ENCODE results near the gene KRTAP10-8. TPM values are rescaled to one million over a fixed set of nuclear protein-coding genes. Genes with fewer than 3 reads are reported as not detected.
"Not testable (repeated sequence)": the region's sequence is repeated elsewhere in the genome, so short reads cannot be mapped to it uniquely, and the experiment has no call there.

The KRTAP10-8 gene
- total RNA-seq, 2 experiments from 2014 or later, result not detected

GRCh38 chr21:44582055-44582454 is 29.8 kb upstream of the KRTAP10-8 start:
- Mint-ChIP-seq H3K27me3 (peaks cover 11% of the 10 kb centered on the region), H3K9me3 (peaks cover 23% of the 10 kb centered on the region), H3K4me3 (no peak overlapping the region), H3K4me1 (ENCODE audit: low read depth) (peaks cover 15% of the 10 kb centered on the region), H3K36me3 (peaks cover 4% of the 10 kb centered on the region), H3K27ac (no peak overlapping the region)
- intact Hi-C loops (cut with micrococcal nuclease), result loop anchor here (10.0 kb wide), 1 partner anchor 73 kb away; the partner anchor contains the start of genes KRTAP12-3 and KRTAP12-4
- POLR2A ChIA-PET, result no interaction called here
- DNase-seq, result no peak
- CTCF ChIA-PET, result no interaction called here

- peaks cover 15% of the 10 kb centered on the region for H3K4me1 Mint-ChIP-seq (ENCODE audit: low read depth)
- intact Hi-C loops (cut with micrococcal nuclease), result loop anchor here (10.0 kb wide), 1 partner anchor 72 kb away; the partner anchor contains the start of genes KRTAP12-3 and KRTAP12-4
- peaks cover 2% of the 10 kb centered on the region for H3K36me3 Mint-ChIP-seq
- H3K27ac Mint-ChIP-seq, result no peak overlapping the region
- H3K27me3 Mint-ChIP-seq, result peaks cover 13% of the 10 kb centered on the region
- ChIA-PET POLR2A (no interaction called here), CTCF (interaction anchor here (0.6 kb wide), 1 partner anchor 80 kb away, joined by 5 read pairs; no protein-coding TSS in a partner anchor)
- H3K9me3 Mint-ChIP-seq, result peaks cover 14% of the 10 kb centered on the region
- H3K4me3 Mint-ChIP-seq, result no peak overlapping the region
- DNase-seq, result no peak
These were observed 28.6 kb upstream of the KRTAP10-8 start for GRCh38 chr21:44583089-44583799.

DNA sequence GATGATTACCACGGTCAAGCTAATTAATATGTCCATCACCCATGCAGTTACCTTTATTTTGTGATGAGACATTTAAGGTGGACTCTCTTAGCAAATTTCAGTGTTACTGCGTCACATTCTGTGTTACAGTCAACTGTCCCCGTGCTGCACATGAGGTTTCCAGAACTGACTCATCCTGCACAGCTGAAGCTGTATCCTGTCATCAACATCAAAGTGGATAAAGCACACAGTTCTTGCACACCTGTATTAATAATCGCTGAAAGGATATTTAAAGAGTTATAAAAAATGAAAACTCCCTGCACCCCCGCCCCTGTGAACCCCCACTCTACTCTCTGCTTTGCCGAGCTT is 28.1 kb upstream of the KRTAP10-8 start:
- CTCF ChIA-PET, result interaction anchor here (0.6 to 0.7 kb wide), 2 partner anchors 73 to 210 kb away, joined by 3 read pairs; no protein-coding TSS in a partner anchor
- no peak overlapping the region for H3K27ac Mint-ChIP-seq
- H3K36me3 Mint-ChIP-seq, result peaks cover 2% of the 10 kb centered on the region
- peak; percentile 71 for DNase-seq
- intact Hi-C loops (cut with micrococcal nuclease), result loop anchor here (10.0 kb wide), 1 partner anchor 71 kb away; the partner anchor contains the start of genes KRTAP12-3 and KRTAP12-4
- POLR2A ChIA-PET, result no interaction called here
- H3K9me3 Mint-ChIP-seq, result peaks cover 14% of the 10 kb centered on the region
- peaks cover 13% of the 10 kb centered on the region for H3K27me3 Mint-ChIP-seq
- H3K4me1 Mint-ChIP-seq (ENCODE audit: low read depth), result peaks cover 15% of the 10 kb centered on the region
- no peak overlapping the region for H3K4me3 Mint-ChIP-seq

GRCh38 chr21:44585892-44586291 is 26.0 kb upstream of the KRTAP10-8 start:
- Mint-ChIP-seq H3K4me3 (no peak overlapping the region), H3K9me3 (peaks cover 9% of the 10 kb centered on the region), H3K4me1 (ENCODE audit: low read depth) (peaks cover 15% of the 10 kb centered on the region), H3K27me3 (peaks cover 18% of the 10 kb centered on the region), H3K27ac (no peak overlapping the region), H3K36me3 (peaks cover 2% of the 10 kb centered on the region)
- intact Hi-C loops (cut with micrococcal nuclease), result loop anchor here (10.0 kb wide), 1 partner anchor 69 kb away; the partner anchor contains the start of genes KRTAP12-3 and KRTAP12-4
- DNase-seq, result no peak
- ChIA-PET CTCF (no interaction called here), POLR2A (interaction anchor here (0.5 kb wide), 1 partner anchor 569 kb away, joined by 3 read pairs; no protein-coding TSS in a partner anchor)

DNA sequence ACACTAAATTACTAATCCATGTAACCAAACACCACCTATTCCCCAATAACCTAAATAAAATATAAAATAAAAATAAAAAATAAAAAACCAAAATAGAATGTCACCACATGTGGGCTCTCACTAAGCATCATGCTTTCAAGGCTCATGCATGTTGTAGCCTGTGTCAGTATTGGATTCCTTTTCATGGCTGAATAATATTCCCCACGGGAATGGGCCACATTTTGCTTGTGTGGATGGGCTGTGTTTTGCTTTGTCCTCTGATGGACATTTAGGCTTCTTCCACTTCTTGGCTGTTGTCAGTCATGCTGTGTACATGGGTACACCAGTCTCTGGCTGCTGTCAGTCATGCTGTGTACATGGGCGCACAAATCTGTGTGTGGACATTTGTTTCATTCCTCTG is 22.8 kb upstream of the KRTAP10-8 start:
- DNase-seq, result no peak
- ChIA-PET POLR2A (no interaction called here), CTCF (no interaction called here)
- Mint-ChIP-seq H3K27me3 (peaks cover 18% of the 10 kb centered on the region), H3K4me1 (ENCODE audit: low read depth) (peaks cover 4% of the 10 kb centered on the region), H3K27ac (no peak overlapping the region), H3K9me3 (no peaks in the 10 kb centered on the region), H3K36me3 (no peaks in the 10 kb centered on the region), H3K4me3 (no peak overlapping the region)
- intact Hi-C loops (cut with micrococcal nuclease), result loop anchor here (10.0 kb wide), 1 partner anchor 66 kb away; the partner anchor contains the start of genes KRTAP12-3 and KRTAP12-4

DNA sequence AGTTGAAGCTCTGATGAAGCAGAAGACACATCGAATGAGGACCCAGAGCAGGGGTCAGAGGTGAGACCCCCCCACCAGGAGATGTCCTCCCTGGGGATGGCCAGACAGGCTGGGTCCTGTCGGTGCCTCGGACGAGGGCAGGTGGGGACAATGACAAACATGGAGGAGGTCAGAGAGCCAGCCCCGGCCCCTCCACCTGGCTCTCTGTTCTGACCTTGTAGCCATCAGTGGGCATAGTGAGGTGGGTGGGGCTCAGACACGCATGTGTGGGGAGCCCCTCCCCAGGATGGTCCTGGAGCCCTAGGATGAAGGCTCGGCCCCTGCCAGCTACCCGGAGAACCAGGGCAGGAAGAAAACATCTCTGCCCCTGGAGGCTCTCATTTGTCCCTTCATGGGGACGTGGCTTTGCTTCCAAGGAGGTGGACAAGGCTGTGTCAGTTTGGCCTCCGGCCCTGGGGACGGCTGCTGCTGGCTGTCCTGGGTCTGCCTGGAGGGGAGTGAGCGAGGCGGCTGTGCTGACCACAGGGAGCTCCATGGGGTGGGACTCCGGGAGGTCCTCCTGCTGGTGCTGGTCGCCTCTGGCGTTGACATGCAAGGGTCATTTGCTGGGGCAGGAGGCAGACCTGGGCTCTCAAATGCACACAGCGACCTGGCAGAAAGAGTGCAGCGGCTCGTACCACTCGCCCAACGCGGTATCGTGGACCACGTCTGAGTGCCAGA is 22.1 kb upstream of the KRTAP10-8 start:
- no peaks in the 10 kb centered on the region for H3K36me3 Mint-ChIP-seq
- H3K27me3 Mint-ChIP-seq, result peaks cover 18% of the 10 kb centered on the region
- H3K27ac Mint-ChIP-seq, result no peak overlapping the region
- intact Hi-C loops (cut with micrococcal nuclease), result loop anchor here (10.0 kb wide), 1 partner anchor 65 kb away; the partner anchor contains the start of genes KRTAP12-3 and KRTAP12-4
- no peaks in the 10 kb centered on the region for H3K9me3 Mint-ChIP-seq
- no peak overlapping the region for H3K4me3 Mint-ChIP-seq
- POLR2A ChIA-PET, result no interaction called here
- CTCF ChIA-PET, result no interaction called here
- H3K4me1 Mint-ChIP-seq (ENCODE audit: low read depth), result no peaks in the 10 kb centered on the region
- no peak for DNase-seq

DNA sequence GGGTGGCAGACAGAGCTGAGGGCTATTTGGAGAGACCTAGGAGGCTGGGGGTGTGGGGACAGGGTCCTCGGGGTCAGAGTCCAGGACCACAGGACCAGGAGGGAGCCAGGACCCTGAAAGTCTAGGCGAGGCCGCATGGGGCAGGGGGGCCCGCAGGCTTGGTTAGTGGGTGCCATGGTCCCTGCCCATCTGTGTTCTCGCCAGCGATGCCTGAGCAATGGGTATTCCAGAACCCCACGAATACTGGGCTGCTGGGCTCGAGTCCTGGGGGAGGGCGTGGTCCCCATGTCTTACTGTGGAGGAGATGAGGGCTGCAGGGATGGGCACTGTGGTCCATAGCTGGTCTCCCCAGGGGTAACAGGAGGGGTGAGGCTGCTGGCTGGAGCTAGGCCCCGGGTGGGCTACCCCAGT is 21.6 kb upstream of the KRTAP10-8 start:
- H3K27ac Mint-ChIP-seq, result no peak overlapping the region
- intact Hi-C loops (cut with micrococcal nuclease), result no loop called here

GRCh38 chr21:44590897-44591800 is 20.7 kb upstream of the KRTAP10-8 start:
- CTCF ChIA-PET; H3K4me1 Mint-ChIP-seq (ENCODE audit: low read depth); DNase-seq; H3K9me3 Mint-ChIP-seq; H3K4me3 Mint-ChIP-seq; intact Hi-C loops (cut with micrococcal nuclease); H3K36me3 Mint-ChIP-seq; H3K27ac Mint-ChIP-seq; POLR2A ChIA-PET: not testable (repeated sequence)
- H3K27me3 Mint-ChIP-seq, result peaks cover 13% of the 10 kb centered on the region

More for the DNA sequence above, 21.6 kb upstream of the KRTAP10-8 start:
- ChIA-PET CTCF (no interaction called here), POLR2A (no interaction called here)
- Mint-ChIP-seq H3K4me3 (no peak overlapping the region), H3K36me3 (no peaks in the 10 kb centered on the region), H3K27me3 (peaks cover 18% of the 10 kb centered on the region), H3K9me3 (no peaks in the 10 kb centered on the region), H3K4me1 (ENCODE audit: low read depth) (no peaks in the 10 kb centered on the region)
- no peak for DNase-seq

- H3K4me3 Mint-ChIP-seq; H3K27ac Mint-ChIP-seq; H3K4me1 Mint-ChIP-seq (ENCODE audit: low read depth); DNase-seq; intact Hi-C loops (cut with micrococcal nuclease); H3K27me3 Mint-ChIP-seq; H3K9me3 Mint-ChIP-seq; CTCF ChIA-PET; POLR2A ChIA-PET; H3K36me3 Mint-ChIP-seq: not testable (repeated sequence)
These were observed 20.1 kb upstream of the KRTAP10-8 start for GRCh38 chr21:44591801-44592130.

- ChIA-PET CTCF (no interaction called here), POLR2A (no interaction called here)
- H3K4me1 Mint-ChIP-seq (ENCODE audit: low read depth), result no peaks in the 10 kb centered on the region
- no peaks in the 10 kb centered on the region for H3K36me3 Mint-ChIP-seq
- H3K27me3 Mint-ChIP-seq, result peaks cover 5% of the 10 kb centered on the region
- intact Hi-C loops (cut with micrococcal nuclease), result no loop called here
- DNase-seq, result no peak
- no peak within 1 kb of the TSS for H3K27ac Mint-ChIP-seq
- H3K4me3 Mint-ChIP-seq, result no peak within 1 kb of the TSS
- H3K9me3 Mint-ChIP-seq, result no peaks in the 10 kb centered on the region
These were observed 19.2 kb upstream of the KRTAP10-8 start, which contains the start of gene KRTAP10-6 for GRCh38 chr21:44592446-44593311. KRTAP10-6 (minus strand) TSS chr21:44592505; CDS start chr21:44592484, 21 bp downstream.

DNA sequence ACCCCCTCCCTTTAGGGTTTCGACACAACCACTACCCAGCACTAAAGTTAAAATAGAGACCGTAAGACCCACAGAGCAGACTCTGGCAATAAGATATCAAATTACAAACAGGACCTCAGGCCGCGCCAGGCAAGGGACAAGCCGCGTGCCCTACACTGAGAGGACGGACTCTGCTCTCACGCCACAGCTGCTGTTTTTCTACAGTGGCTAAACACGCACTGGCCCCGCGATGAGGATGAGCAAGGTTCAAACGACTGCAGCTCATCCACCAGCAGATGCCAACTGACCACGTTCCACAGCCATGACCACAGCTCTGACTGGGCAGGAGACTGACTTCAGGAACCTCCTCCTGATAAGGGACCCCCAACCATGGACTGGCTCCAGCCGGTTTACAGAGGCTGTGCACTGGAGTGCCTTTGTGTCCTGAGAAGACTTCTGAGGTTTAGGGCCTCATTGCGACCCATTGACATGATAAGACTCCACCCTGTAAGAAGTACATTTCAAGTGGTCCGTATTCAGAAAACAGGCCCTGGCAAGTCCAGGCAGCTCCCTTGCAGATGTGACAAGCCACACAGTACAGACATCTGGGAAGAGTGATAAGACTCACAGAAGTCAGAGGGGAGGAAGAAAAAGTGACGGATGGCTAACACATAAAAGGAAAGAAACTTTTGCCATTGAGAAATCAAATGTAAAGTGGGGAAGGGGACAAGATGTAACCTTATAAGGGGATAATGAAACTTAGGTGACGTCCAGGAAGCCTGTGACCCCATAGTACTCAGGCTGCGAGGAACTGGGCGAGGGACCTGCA is 18.1 kb upstream of the KRTAP10-8 start:
- no peak overlapping the region for H3K4me3 Mint-ChIP-seq
- H3K9me3 Mint-ChIP-seq, result peaks cover 2% of the 10 kb centered on the region
- POLR2A ChIA-PET, result no interaction called here
- H3K27ac Mint-ChIP-seq, result no peak overlapping the region
- H3K4me1 Mint-ChIP-seq (ENCODE audit: low read depth), result no peaks in the 10 kb centered on the region
- no peak for DNase-seq
- H3K27me3 Mint-ChIP-seq, result peaks cover 5% of the 10 kb centered on the region
- intact Hi-C loops (cut with micrococcal nuclease), result no loop called here
- CTCF ChIA-PET, result no interaction called here
- no peaks in the 10 kb centered on the region for H3K36me3 Mint-ChIP-seq

Data from activated CD4-positive, alpha-beta memory T cell treated with anti-CD3 and anti-CD28 coated beads for 36 hours (primary cell).